ENCODE results near the gene TCERG1. TPM values are rescaled to one million over a fixed set of nuclear protein-coding genes. Genes with fewer than 3 reads are reported as not detected.
A peak's percentile ranks its signal among the peaks of the same experiment; 100 is the strongest.

The TCERG1 gene
- polyA plus RNA-seq, 3 donors: 11.6 to 37.3 (median 18.0) TPM

DNA sequence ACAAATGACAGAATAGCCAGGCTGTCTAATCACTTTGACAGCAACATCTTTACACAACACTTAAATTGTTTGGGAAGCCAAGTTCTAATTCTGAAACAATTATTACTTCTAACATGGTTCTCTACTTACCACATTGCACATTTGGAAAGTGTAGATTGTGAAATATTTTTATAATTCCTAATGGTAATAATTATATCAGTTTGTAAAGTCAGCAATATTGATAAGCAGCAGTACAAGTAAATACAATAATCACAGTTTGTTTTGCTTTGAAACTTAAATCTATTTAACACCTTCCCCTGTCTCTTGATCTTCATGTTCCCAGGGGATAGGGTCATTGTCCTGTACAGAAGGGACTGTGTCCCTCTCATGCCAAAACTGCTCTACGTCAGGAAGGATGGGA, 67.4 kb downstream of the TCERG1 start:
- no peaks in the 10 kb centered on the region for H3K9me3 Mint-ChIP-seq
- Histone ChIP-seq H3K27ac (ENCODE audit: low read depth in 1 of 2, low read length in 2 of 2) (no peak overlapping the region), H3K4me1 (ENCODE audit: control insufficient read depth in 1 of 2, insufficient read depth in 2 of 2, low read length in 2 of 2) (no peaks in the 10 kb centered on the region), H4K20me1 (ENCODE audit: insufficient read depth, low read length) (no peaks in the 10 kb centered on the region), H3K9ac (ENCODE audit: insufficient read depth, low read length, poor library complexity, severe bottlenecking) (no peak overlapping the region), H3K9me3 (replicated peaks in 1 of 2; ENCODE audit: control insufficient read depth in 1 of 2, insufficient read depth in 1 of 2, low read length in 2 of 2) (no peaks in the 10 kb centered on the region), H2AFZ (ENCODE audit: insufficient read depth, low read depth, low read length, poor library complexity, severe bottlenecking) (no peak overlapping the region), H3K79me2 (ENCODE audit: insufficient read depth, low read length) (no peaks in the 10 kb centered on the region), H3K4me3 (replicated peaks in 1 of 3; ENCODE audit: low read depth in 2 of 3, low read length in 3 of 3) (no peak overlapping the region), H3K4me2 (replicated peaks; ENCODE audit: extremely low read depth, low read length, poor library complexity, severe bottlenecking) (no peak overlapping the region), H3K36me3 (replicated peaks in 1 of 2; ENCODE audit: control insufficient read depth in 1 of 2, insufficient read depth in 2 of 2, low read length in 2 of 2) (peaks cover 28 to 37% of the 10 kb centered on the region in 2 donors), H3K27me3 (ENCODE audit: control insufficient read depth in 2 of 2, insufficient read depth in 2 of 2, low read length in 2 of 2) (no peaks in the 10 kb centered on the region)
- TF ChIP-seq, protein P1, sequence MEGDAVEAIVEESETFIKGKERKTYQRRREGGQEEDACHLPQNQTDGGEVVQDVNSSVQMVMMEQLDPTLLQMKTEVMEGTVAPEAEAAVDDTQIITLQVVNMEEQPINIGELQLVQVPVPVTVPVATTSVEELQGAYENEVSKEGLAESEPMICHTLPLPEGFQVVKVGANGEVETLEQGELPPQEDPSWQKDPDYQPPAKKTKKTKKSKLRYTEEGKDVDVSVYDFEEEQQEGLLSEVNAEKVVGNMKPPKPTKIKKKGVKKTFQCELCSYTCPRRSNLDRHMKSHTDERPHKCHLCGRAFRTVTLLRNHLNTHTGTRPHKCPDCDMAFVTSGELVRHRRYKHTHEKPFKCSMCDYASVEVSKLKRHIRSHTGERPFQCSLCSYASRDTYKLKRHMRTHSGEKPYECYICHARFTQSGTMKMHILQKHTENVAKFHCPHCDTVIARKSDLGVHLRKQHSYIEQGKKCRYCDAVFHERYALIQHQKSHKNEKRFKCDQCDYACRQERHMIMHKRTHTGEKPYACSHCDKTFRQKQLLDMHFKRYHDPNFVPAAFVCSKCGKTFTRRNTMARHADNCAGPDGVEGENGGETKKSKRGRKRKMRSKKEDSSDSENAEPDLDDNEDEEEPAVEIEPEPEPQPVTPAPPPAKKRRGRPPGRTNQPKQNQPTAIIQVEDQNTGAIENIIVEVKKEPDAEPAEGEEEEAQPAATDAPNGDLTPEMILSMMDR (IDR thresholded peaks at IDR 0.05): no peak
- peaks cover 29 to 31% of the 10 kb centered on the region in 2 donors for H3K36me3 Mint-ChIP-seq
- intact Hi-C loops (cut with micrococcal nuclease): no loop called here
- H3K27me3 Mint-ChIP-seq (ENCODE audit: low read depth in 3 of 3): no peaks in the 10 kb centered on the region
- H3K27ac Mint-ChIP-seq: peak overlapping the region in 3 of 7 donors; percentile 28 to 58 (median 40)
- DNase-seq: no peak
- H3K4me3 Mint-ChIP-seq: no peak overlapping the region
- peaks cover 3% of the 10 kb centered on the region for H3K4me1 Mint-ChIP-seq
- no CpG with 5 or more reads among the region's 1 CpG for WGBS (ENCODE audit: insufficient coverage)

DNA sequence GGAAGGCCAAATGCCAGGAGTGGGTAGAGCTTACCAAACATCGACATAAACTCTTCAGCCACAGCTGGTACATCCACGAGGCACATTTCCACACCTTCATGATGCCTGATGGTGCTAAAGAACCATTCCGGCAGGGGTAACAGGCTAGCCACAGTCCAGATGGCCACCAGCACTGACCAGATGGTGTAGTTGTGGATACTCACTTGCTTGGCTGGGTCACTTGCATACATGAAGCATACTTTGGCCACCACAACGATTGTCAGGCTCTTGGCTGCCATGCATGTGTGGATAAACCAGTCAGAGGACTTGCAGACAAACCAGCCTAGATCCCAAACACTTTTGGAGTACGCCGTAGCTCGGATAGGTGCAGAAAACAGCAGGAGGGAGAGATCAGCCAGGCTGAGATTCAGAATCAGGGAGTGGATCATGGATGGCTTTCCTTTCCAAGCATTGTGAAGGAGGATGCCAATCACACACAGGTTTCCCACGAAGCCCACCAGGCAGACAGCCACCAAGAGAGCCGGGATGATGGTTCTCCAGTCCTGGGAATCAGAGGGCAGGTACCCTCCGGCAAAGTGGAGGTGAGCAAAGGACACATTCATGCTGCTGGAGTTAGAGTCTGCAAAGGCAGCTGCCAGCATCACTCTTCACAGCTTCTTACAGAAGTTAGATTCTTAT, 68.5 kb downstream of the TCERG1 start:
- H3K4me1 Mint-ChIP-seq: peaks cover 4% of the 10 kb centered on the region

More for the DNA sequence above, 68.5 kb downstream of the TCERG1 start:
- Histone ChIP-seq H3K9me3 (replicated peaks in 1 of 2; ENCODE audit: control insufficient read depth in 1 of 2, insufficient read depth in 1 of 2, low read length in 2 of 2) (no peaks in the 10 kb centered on the region), H3K27me3 (ENCODE audit: control insufficient read depth in 2 of 2, insufficient read depth in 2 of 2, low read length in 2 of 2) (no peaks in the 10 kb centered on the region), H3K4me2 (replicated peaks; ENCODE audit: extremely low read depth, low read length, poor library complexity, severe bottlenecking) (no peak overlapping the region), H3K4me3 (replicated peaks in 1 of 3; ENCODE audit: low read depth in 2 of 3, low read length in 3 of 3) (no peak overlapping the region), H3K79me2 (ENCODE audit: insufficient read depth, low read length) (no peaks in the 10 kb centered on the region), H2AFZ (ENCODE audit: insufficient read depth, low read depth, low read length, poor library complexity, severe bottlenecking) (no peak overlapping the region), H3K4me1 (ENCODE audit: control insufficient read depth in 1 of 2, insufficient read depth in 2 of 2, low read length in 2 of 2) (no peaks in the 10 kb centered on the region), H4K20me1 (ENCODE audit: insufficient read depth, low read length) (no peaks in the 10 kb centered on the region), H3K36me3 (replicated peaks in 1 of 2; ENCODE audit: control insufficient read depth in 1 of 2, insufficient read depth in 2 of 2, low read length in 2 of 2) (peaks cover 18 to 26% of the 10 kb centered on the region in 2 donors), H3K9ac (ENCODE audit: insufficient read depth, low read length, poor library complexity, severe bottlenecking) (no peak overlapping the region), H3K27ac (ENCODE audit: low read depth in 1 of 2, low read length in 2 of 2) (no peak overlapping the region)
- WGBS (ENCODE audit: insufficient coverage): 98% methylated on average over 7 of the region's 10 CpGs
- Mint-ChIP-seq H3K27me3 (ENCODE audit: low read depth in 3 of 3) (no peaks in the 10 kb centered on the region), H3K27ac (no peak overlapping the region), H3K36me3 (peaks cover 18 to 21% of the 10 kb centered on the region in 2 donors), H3K4me3 (no peak overlapping the region), H3K9me3 (no peaks in the 10 kb centered on the region)
- DNase-seq: no peak
- TF ChIP-seq, protein P1 (IDR thresholded peaks at IDR 0.05): no peak
- intact Hi-C loops (cut with micrococcal nuclease): no loop called here

All from CD14-positive monocyte (primary cell).